Measurements from ENCODE around the gene SORL1. TPM values are rescaled to one million over a fixed set of nuclear protein-coding genes. Genes with fewer than 3 reads are reported as not detected.

Gene SORL1
- total RNA-seq, 1 experiment from 2014 or later: 68.3 TPM

DNA sequence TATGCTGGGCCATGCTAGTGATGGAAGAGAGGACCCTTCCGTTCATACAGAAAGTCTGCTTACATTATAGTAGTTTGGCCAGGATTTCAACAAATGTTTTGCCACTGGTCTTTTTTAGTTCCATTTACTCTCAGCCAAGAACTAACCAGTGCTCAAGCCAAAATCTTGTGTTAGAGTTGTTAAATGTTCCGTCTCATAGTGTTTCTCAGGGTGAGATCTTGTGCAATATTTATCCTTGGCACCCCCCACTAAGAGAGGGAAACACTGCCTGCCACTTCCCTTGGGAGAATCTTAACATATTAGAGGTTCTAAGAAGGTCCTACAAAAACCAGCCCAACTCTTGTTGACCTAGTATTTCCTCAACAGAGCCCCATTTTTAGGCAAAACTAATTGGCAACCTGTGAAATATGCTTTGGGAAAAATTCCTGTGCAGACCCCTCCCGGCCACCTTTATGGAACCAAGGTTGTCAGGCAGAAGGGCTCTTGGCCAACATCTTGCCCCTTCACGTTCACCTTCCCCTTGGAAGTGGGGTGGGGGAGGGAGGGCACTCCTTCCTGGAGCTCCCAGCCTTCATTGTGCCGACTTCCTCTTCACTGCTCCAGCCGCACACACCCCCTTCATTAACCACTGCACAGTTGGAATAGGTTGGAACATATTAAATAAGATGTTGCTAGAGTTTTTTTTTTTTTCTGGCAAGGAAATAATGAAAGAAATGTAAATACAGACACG lies 173.8 kb downstream of the SORL1 start:
- no peak overlapping the region for H4K8ac ChIP-seq (replicated peaks; ENCODE audit: insufficient read length, low read depth, low read length)
- no peak overlapping the region for H3K18ac ChIP-seq (ENCODE audit: insufficient read length, low read depth, low read length)
- H3K4me1 Mint-ChIP-seq: peaks cover 11 to 15% of the 10 kb centered on the region in 2 experiments
- no peak overlapping the region for H2AK5ac ChIP-seq (ENCODE audit: insufficient read length, low read length)
- H3K27ac ChIP-seq (ENCODE audit: insufficient read length, low read depth, low read length): no peak overlapping the region
- no peaks in the 10 kb centered on the region for H3K9me3 Mint-ChIP-seq
- no peak overlapping the region for H3K14ac ChIP-seq (ENCODE audit: insufficient read depth, low read length)
- H3K27me3 Mint-ChIP-seq (ENCODE audit: low read depth): no peaks in the 10 kb centered on the region
- H3K36me3 Mint-ChIP-seq (ENCODE audit: insufficient read depth in 1 of 3, low read depth in 3 of 3): peaks cover 53 to 95% (median 88%) of the 10 kb centered on the region in 3 experiments
- no peak overlapping the region for H2BK5ac ChIP-seq (ENCODE audit: insufficient read length, low read length)
- H3K56ac ChIP-seq (ENCODE audit: insufficient read length, low read depth, low read length): no peak overlapping the region
- H3K4me3 Mint-ChIP-seq: no peak overlapping the region
- no peak overlapping the region for H2BK15ac ChIP-seq (ENCODE audit: low read depth, low read length)
- no peak overlapping the region for H3K9ac ChIP-seq (ENCODE audit: extremely low read depth, insufficient read length, low read length)
- no peaks in the 10 kb centered on the region for H3K9me3 ChIP-seq (ENCODE audit: control insufficient read depth, low read depth, low read length)
- no peaks in the 10 kb centered on the region for H3K27me3 ChIP-seq (ENCODE audit: insufficient read depth, low read length)
- H3K79me1 ChIP-seq (ENCODE audit: insufficient read depth, low read depth, low read length, poor library complexity, severe bottlenecking): no peaks in the 10 kb centered on the region
- H3K79me2 ChIP-seq (ENCODE audit: insufficient read depth, low read length): no peaks in the 10 kb centered on the region
- no CpG with 5 or more reads among the region's 7 CpGs for WGBS (ENCODE audit: extremely low coverage, insufficient read length, low lambda C conversion rate)
- peaks cover 4% of the 10 kb centered on the region for H3K4me1 ChIP-seq (ENCODE audit: insufficient read depth, low read length)
- no peaks in the 10 kb centered on the region for H3K23me2 ChIP-seq (ENCODE audit: insufficient read length, low read depth, low read length, poor library complexity, severe bottlenecking)
- no peak overlapping the region for H4K91ac ChIP-seq (ENCODE audit: insufficient read length, low read depth, low read length)
- H3T11ph ChIP-seq (ENCODE audit: low read length): no peak overlapping the region
- H2BK12ac ChIP-seq (ENCODE audit: insufficient read length, low read depth, low read length): no peak overlapping the region
- no peak overlapping the region for H2BK120ac ChIP-seq (ENCODE audit: low read depth, low read length, poor library complexity, severe bottlenecking)
- no peak for DNase-seq
- H3K23ac ChIP-seq (ENCODE audit: insufficient read length, low read depth, low read length): no peak overlapping the region
- H2AFZ ChIP-seq (ENCODE audit: low read length): no peak overlapping the region
- no peak overlapping the region for H2BK20ac ChIP-seq (ENCODE audit: low read depth, low read length, poor library complexity, severe bottlenecking)
- no peak overlapping the region for H4K5ac ChIP-seq (ENCODE audit: insufficient read length, low read depth, low read length)
- TF ChIP-seq, protein P1, sequence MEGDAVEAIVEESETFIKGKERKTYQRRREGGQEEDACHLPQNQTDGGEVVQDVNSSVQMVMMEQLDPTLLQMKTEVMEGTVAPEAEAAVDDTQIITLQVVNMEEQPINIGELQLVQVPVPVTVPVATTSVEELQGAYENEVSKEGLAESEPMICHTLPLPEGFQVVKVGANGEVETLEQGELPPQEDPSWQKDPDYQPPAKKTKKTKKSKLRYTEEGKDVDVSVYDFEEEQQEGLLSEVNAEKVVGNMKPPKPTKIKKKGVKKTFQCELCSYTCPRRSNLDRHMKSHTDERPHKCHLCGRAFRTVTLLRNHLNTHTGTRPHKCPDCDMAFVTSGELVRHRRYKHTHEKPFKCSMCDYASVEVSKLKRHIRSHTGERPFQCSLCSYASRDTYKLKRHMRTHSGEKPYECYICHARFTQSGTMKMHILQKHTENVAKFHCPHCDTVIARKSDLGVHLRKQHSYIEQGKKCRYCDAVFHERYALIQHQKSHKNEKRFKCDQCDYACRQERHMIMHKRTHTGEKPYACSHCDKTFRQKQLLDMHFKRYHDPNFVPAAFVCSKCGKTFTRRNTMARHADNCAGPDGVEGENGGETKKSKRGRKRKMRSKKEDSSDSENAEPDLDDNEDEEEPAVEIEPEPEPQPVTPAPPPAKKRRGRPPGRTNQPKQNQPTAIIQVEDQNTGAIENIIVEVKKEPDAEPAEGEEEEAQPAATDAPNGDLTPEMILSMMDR (conservative IDR thresholded peaks at IDR 0.05): no peak
- H4K20me1 ChIP-seq (ENCODE audit: control insufficient read depth, insufficient read depth, insufficient read length): no peaks in the 10 kb centered on the region
- H3K27ac Mint-ChIP-seq: 0 out of 7 replicates have a peak overlapping the region, but pooled peaks of 1 of the 3 experiments have one; percentile 27
- H3K4ac ChIP-seq (ENCODE audit: low read depth, low read length): no peak overlapping the region
- H3K4me2 ChIP-seq (ENCODE audit: insufficient read depth, insufficient read length, low read length): no peak overlapping the region

Measured in H9 (cell line).